ENCODE data around the gene CPNE2.

GRCh38 chr16:57123974-57124674, 31.7 kb downstream of the CPNE2 start:
- TF ChIP-seq POLR2AphosphoS5 (IDR thresholded peaks at IDR 0.05) (no peak), CTCF (IDR thresholded peaks at IDR 0.05) (no peak)
